SU-DHL-6 (cell line): Measurements from ENCODE around the gene EDIL3.

Source experiments
- H2AFZ ChIP-seq: fragments of 200-600 bp; sonication (generic); 2 replicates; pipeline ENCODE4 v1.6.1; 2014; ENCODE audit warnings: low read depth, mild to moderate bottlenecking, moderate library complexity, mixed read lengths, antibody characterized with exemption, low read length; ENCODE audit not compliant: severe bottlenecking
- H3F3A ChIP-seq: fragments of 200-600 bp; shearing (Covaris generic); 2 replicates; pipeline ENCODE4 v1.6.0; 2016; ENCODE audit warnings: antibody characterized with exemption, mild to moderate bottlenecking; ENCODE audit not compliant: insufficient read depth
- H3K27ac ChIP-seq: fragments of 200-600 bp; sonication (generic); 2 replicates; pipeline ENCODE4 v1.5.1; 2016; ENCODE audit warnings: low read depth, mild to moderate bottlenecking, low read length, moderate library complexity, mixed read lengths
- H3K27me3 ChIP-seq: fragments of 200-600 bp; sonication (generic), shearing (Covaris generic); 2 replicates; pipeline ENCODE4 v1.6.0; 2014; ENCODE audit warnings: mild to moderate bottlenecking, low read length
- H3K36me3 ChIP-seq: fragments of 200-600 bp; sonication (generic); 2 replicates; pipeline ENCODE4 v1.6.1; 2014; ENCODE audit warnings: mild to moderate bottlenecking, low read length, mixed read lengths
- H3K4me2 ChIP-seq: fragments of 300-600, 200-600 bp; shearing (Covaris generic), sonication (generic); 2 replicates; pipeline ENCODE4 v1.6.0; 2014; ENCODE audit warnings: low read length, low read depth, mild to moderate bottlenecking; ENCODE audit not compliant: poor library complexity, severe bottlenecking
- H3K4me3 ChIP-seq: fragments of 200-600 bp; sonication (generic); 2 replicates; pipeline ENCODE4 v1.5.1; 2014; ENCODE audit warnings: antibody characterized with exemption, low read length, mild to moderate bottlenecking, mixed read lengths; ENCODE audit not compliant: insufficient read depth, poor library complexity, severe bottlenecking
- H3K79me2 ChIP-seq: fragments of 200-600 bp; sonication (generic); 2 replicates; pipeline ENCODE4 v1.6.1; 2014; ENCODE audit warnings: mild to moderate bottlenecking, low read length, moderate library complexity; ENCODE audit not compliant: insufficient read depth
- H3K9ac ChIP-seq: fragments of 200-600 bp; sonication (generic); 2 replicates; pipeline ENCODE4 v1.7.0; 2014; ENCODE audit warnings: mild to moderate bottlenecking, low read length
- H3K9me2 ChIP-seq: fragments of 200-600 bp; sonication (generic); replicated peaks from 2 replicates; pipeline ENCODE4 v1.6.1; 2014; ENCODE audit warnings: low read length; ENCODE audit not compliant: insufficient read depth
- H3K9me3 ChIP-seq: fragments of 200-600 bp; sonication (generic); 2 replicates; pipeline ENCODE4 v1.6.1; 2014; ENCODE audit warnings: low read length, mixed read lengths; ENCODE audit not compliant: insufficient read depth
- H4K20me1 ChIP-seq: fragments of 200-600 bp; sonication (generic); 2 replicates; pipeline ENCODE4 v1.6.1; 2014; ENCODE audit warnings: low read depth, mild to moderate bottlenecking, antibody characterized with exemption, low read length, moderate library complexity, mixed read lengths
- EZH2phosphoT487 ChIP-seq: fragments of 200-600 bp; sonication (generic), shearing (Covaris generic); conservative IDR thresholded peaks from 2 replicates; pipeline ENCODE4 v1.6.1; 2018; ENCODE audit warnings: mild to moderate bottlenecking, antibody characterized with exemption, low read length, moderate library complexity, mixed read lengths
- TF ChIP-seq, protein P1 (sequence below): fragments of 200-600 bp; sonication (generic); IDR thresholded peaks from one replicate; pipeline ENCODE4 v1.5.1; 2017; ENCODE audit warnings: antibody characterized with exemption, mild to moderate bottlenecking, low read length, moderate library complexity; ENCODE audit not compliant: insufficient read depth, poor library complexity, severe bottlenecking

The EDIL3 gene

DNA sequence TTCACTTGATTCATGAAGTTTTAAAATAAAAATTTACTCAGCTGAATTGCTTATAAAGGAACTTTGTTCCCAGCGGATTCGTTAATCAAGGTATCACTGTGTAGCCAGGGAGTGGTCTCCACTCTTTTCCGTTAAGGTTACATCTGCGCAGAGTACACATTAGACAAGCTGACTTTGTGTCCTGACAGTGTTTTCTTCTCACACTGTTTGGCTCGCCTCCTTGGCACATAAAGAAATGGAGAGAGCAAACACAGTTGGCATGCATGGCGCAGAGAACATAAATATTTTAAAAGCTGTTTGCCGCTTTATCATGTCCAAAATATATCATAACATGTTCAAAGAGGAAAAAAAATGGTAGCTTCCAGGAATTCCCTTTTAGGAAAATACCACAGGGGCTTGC is 153.2 kb downstream of the EDIL3 start:
- H3K9me3 ChIP-seq: no peaks in the 10 kb centered on the region
- no peaks in the 10 kb centered on the region for H3K36me3 ChIP-seq
- H3K27ac ChIP-seq: no peak overlapping the region
- no peaks in the 10 kb centered on the region for H3K27me3 ChIP-seq
- no peak overlapping the region for H3K4me3 ChIP-seq
- H3F3A ChIP-seq: no peaks in the 10 kb centered on the region
- no peak overlapping the region for H2AFZ ChIP-seq
- no peak overlapping the region for H3K9ac ChIP-seq
- H3K9me2 ChIP-seq: no peaks in the 10 kb centered on the region
- H4K20me1 ChIP-seq: no peaks in the 10 kb centered on the region
- H3K79me2 ChIP-seq: no peaks in the 10 kb centered on the region
- no peak for TF ChIP-seq EZH2phosphoT487
- TF ChIP-seq, protein P1, sequence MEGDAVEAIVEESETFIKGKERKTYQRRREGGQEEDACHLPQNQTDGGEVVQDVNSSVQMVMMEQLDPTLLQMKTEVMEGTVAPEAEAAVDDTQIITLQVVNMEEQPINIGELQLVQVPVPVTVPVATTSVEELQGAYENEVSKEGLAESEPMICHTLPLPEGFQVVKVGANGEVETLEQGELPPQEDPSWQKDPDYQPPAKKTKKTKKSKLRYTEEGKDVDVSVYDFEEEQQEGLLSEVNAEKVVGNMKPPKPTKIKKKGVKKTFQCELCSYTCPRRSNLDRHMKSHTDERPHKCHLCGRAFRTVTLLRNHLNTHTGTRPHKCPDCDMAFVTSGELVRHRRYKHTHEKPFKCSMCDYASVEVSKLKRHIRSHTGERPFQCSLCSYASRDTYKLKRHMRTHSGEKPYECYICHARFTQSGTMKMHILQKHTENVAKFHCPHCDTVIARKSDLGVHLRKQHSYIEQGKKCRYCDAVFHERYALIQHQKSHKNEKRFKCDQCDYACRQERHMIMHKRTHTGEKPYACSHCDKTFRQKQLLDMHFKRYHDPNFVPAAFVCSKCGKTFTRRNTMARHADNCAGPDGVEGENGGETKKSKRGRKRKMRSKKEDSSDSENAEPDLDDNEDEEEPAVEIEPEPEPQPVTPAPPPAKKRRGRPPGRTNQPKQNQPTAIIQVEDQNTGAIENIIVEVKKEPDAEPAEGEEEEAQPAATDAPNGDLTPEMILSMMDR: no peak
- no peak overlapping the region for H3K4me2 ChIP-seq

DNA sequence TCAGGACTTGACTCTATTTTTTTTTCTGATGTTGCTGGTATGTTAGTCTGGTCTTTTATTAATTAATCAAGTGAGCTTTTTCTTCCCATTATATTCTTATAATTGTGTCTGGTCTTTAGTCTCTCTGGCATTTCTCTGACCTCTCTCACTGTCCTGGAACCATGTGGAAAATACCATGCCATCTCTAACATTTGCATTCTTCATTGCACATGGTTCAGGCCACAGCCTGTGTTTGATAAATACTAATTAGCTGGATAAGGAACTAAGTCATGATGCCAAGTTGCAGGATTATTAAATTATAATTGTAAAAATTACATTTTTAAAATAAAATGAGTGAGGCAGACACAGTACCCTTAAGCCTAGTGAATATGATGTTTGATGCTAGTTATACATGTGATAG is 155.6 kb downstream of the EDIL3 start:
- H3K9ac ChIP-seq: no peak overlapping the region
- no peaks in the 10 kb centered on the region for H3F3A ChIP-seq
- no peak overlapping the region for H2AFZ ChIP-seq
- no peaks in the 10 kb centered on the region for H3K9me2 ChIP-seq
- no peaks in the 10 kb centered on the region for H4K20me1 ChIP-seq
- no peak overlapping the region for H3K4me3 ChIP-seq
- H3K9me3 ChIP-seq: no peaks in the 10 kb centered on the region
- no peaks in the 10 kb centered on the region for H3K36me3 ChIP-seq
- no peaks in the 10 kb centered on the region for H3K79me2 ChIP-seq
- H3K27ac ChIP-seq: no peak overlapping the region
- no peak overlapping the region for H3K4me2 ChIP-seq
- TF ChIP-seq, protein P1: no peak
- no peak for TF ChIP-seq EZH2phosphoT487
- H3K27me3 ChIP-seq: no peaks in the 10 kb centered on the region

DNA sequence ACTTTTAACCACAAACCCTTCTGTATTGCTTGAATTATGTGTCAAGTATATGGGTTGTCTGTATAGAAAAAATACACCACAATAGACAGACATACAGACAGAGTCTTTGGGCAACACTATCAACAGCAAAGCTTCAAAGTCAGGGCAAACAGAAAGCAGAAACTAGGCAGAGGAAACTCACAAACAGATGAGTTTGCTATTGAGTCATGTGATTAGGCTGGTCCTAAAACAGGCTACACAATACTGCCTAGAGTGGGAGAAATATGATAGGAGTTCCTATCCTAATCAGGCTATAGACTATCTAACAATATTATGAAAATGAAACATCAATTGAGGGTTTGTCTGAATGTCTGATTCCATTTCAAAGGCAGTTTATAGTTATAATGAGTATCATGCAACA is 156.4 kb downstream of the EDIL3 start:
- no peak for TF ChIP-seq EZH2phosphoT487
- TF ChIP-seq, protein P1: no peak
- Histone ChIP-seq H3K4me3 (no peak overlapping the region), H3K36me3 (no peaks in the 10 kb centered on the region), H3K9me3 (no peaks in the 10 kb centered on the region), H4K20me1 (no peaks in the 10 kb centered on the region), H3K27me3 (no peaks in the 10 kb centered on the region), H3K9ac (no peak overlapping the region), H2AFZ (no peak overlapping the region), H3K9me2 (no peaks in the 10 kb centered on the region), H3K79me2 (no peaks in the 10 kb centered on the region), H3F3A (no peaks in the 10 kb centered on the region), H3K27ac (no peak overlapping the region), H3K4me2 (no peak overlapping the region)
